Muscle of arm (tissue), 12 donors: ENCODE data around the gene PDZK1. TPM values are rescaled to one million over a fixed set of nuclear protein-coding genes. Genes with fewer than 3 reads are reported as not detected.
"Not testable (repeated sequence)": the region's sequence is repeated elsewhere in the genome, so short reads cannot be mapped to it uniquely, and the experiment has no call there.

Experiments
- DNase-seq: peaks from one replicate; pipeline ENCODE4 v3.0.0-alpha.2; 2013
- polyA plus RNA-seq, 12 donors: library from polyadenylated mRNA; unstranded; fragments of 120-200 nt; gene quantifications; one replicate each; pipeline ENCODE4 v1.2.1, GENCODE V29; 2013; ENCODE audit not compliant: insufficient read length in 12 of 12

Gene PDZK1
- polyA plus RNA-seq, 12 donors, result 0.71 to 2.6 (median 1.2) TPM; not detected in 2

GRCh38 chr1:145711213-145711651 lies 4.1 kb upstream of the PDZK1 start:
- no peak for DNase-seq

GRCh38 chr1:145710291-145711027 lies 3.3 kb upstream of the PDZK1 start:
- no peak for DNase-seq

- no peak for DNase-seq
Observed at GRCh38 chr1:145708063-145708462, 895 bp upstream of the PDZK1 start.

- DNase-seq, result no peak
Observed at GRCh38 chr1:145706086-145706664, 993 bp downstream of the PDZK1 start.

GRCh38 chr1:145705622-145706021 lies 1.5 kb downstream of the PDZK1 start:
- DNase-seq, result no peak

GRCh38 chr1:145702826-145703225 lies 4.3 kb downstream of the PDZK1 start:
- DNase-seq, result no peak

GRCh38 chr1:145702052-145702451 lies 5.1 kb downstream of the PDZK1 start:
- DNase-seq, result no peak

- DNase-seq, result no peak
Observed at GRCh38 chr1:145701306-145701862, 5.8 kb downstream of the PDZK1 start.

- no peak for DNase-seq
Observed at GRCh38 chr1:145696630-145696960, 10.6 kb downstream of the PDZK1 start.

GRCh38 chr1:145695821-145696629 lies 11.1 kb downstream of the PDZK1 start:
- DNase-seq, result no peak

- no peak for DNase-seq
Observed at GRCh38 chr1:145692785-145693443, 14.3 kb downstream of the PDZK1 start.

- DNase-seq, result no peak
Observed at GRCh38 chr1:145690587-145691558, 16.3 kb downstream of the PDZK1 start.

GRCh38 chr1:145689922-145690321 lies 17.2 kb downstream of the PDZK1 start:
- no peak for DNase-seq

- no peak for DNase-seq
Observed at GRCh38 chr1:145688924-145689323, 18.2 kb downstream of the PDZK1 start.

GRCh38 chr1:145688328-145688727 lies 18.8 kb downstream of the PDZK1 start:
- DNase-seq, result no peak

GRCh38 chr1:145686078-145686477 lies 21.1 kb downstream of the PDZK1 start:
- not testable (repeated sequence) for DNase-seq

- not testable (repeated sequence) for DNase-seq
Observed at GRCh38 chr1:145684858-145685257, 22.3 kb downstream of the PDZK1 start.

- not testable (repeated sequence) for DNase-seq
Observed at GRCh38 chr1:145673217-145673616, 34.0 kb downstream of the PDZK1 start.

- DNase-seq, result not testable (repeated sequence)
Observed at GRCh38 chr1:145670995-145671745, 36.0 kb downstream of the PDZK1 start.

GRCh38 chr1:145665015-145665414 lies 42.2 kb downstream of the PDZK1 start:
- not testable (repeated sequence) for DNase-seq
